Activated T-cell treated with anti-CD3 and anti-CD28 coated beads, Interleukin-2, amount 50 U/mL, for 4 hours (primary cell): ENCODE results near the gene KCNMB4. TPM values are rescaled to one million over a fixed set of nuclear protein-coding genes. Genes with fewer than 3 reads are reported as not detected.

Experiments used
- ATAC-seq, 2 donors: fragments of 200-7000 bp; cut with Tn5 transposase; one replicate each; pipeline ENCODE4 v1.10.0; 2021
- DNase-seq: peaks from one replicate; pipeline ENCODE4 v3.0.0-alpha.2; 2020
- H3K27me3 Mint-ChIP-seq: one replicate; pipeline ENCODE4 v1.8.0; 2021; ENCODE audit warnings: low read depth, mixed read lengths
- H3K36me3 Mint-ChIP-seq: one replicate; pipeline ENCODE4 v1.8.0; 2022; ENCODE audit warnings: mixed read lengths; ENCODE audit not compliant: insufficient read depth
- H3K4me1 Mint-ChIP-seq: one replicate; pipeline ENCODE4 v1.8.0; 2021; ENCODE audit warnings: low read depth, mixed read lengths
- H3K4me3 Mint-ChIP-seq: one replicate; pipeline ENCODE4 v1.8.0; 2021; ENCODE audit warnings: mild to moderate bottlenecking, moderate library complexity, mixed read lengths
- H3K9me3 Mint-ChIP-seq: one replicate; pipeline ENCODE4 v1.8.0; 2021; ENCODE audit warnings: mixed read lengths
- total RNA-seq, 3 donors: library from RNA; stranded (reverse); gene quantifications; one replicate each; pipeline ENCODE4 v1.2.1, GENCODE V29; 2021

The KCNMB4 gene
- under 1 TPM; 0.05 to 0.38 (median 0.34) TPM for total RNA-seq

DNA sequence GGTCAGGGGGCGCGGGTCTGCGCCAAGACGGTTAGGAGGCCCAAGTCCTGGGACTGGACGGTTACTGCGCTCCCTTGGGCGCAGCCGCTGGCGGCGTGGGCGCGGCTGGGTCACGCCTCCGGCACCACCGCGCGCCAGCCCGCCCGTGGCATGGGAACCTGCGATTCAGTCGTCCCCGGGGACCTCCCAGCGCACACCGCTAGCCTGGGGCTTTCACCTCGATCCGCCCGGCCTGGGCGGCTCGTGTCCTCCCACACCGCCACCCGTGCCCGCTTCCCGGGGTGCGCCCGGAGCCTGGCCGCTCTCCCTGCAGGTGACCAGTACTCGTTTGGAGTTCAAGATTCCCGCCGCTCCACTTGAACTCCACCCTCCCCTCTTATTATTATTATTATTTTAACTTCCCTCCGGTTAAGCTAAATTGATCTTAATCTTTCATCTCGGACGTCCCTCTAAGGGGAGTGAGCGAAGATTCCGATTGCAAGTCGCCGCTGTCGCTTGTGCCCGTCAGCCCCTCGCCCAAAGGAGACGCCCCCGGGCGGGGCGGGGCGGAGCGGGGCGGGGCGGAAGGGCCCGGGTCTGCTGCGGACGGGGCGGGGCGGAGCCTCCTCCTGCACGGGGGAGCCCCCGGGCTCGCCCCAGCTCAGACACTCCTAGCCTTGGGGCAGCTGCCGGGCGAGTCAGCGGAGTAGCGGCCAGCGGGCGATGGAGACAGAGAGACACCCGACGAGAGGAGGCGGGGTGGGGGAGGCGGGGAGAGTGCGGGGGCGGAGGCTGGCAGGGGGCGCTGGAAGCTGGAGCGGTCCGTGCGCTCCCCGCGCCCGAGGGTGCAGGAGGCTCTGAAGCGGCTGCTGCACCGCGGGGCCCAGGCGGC is at the start of gene KCNMB4:
Gene KCNMB4, plus strand, starts transcription at position 643 of the 871 bp plus-strand sequence. CDS start 445 bp downstream, outside the sequence.
- Mint-ChIP-seq H3K4me3 (peak within 1 kb of the TSS; percentile 89), H3K27me3 (peaks cover 6% of the 10 kb centered on the region), H3K36me3 (no peaks in the 10 kb centered on the region), H3K9me3 (no peaks in the 10 kb centered on the region), H3K4me1 (peaks cover 18% of the 10 kb centered on the region)
- ATAC-seq (peak; percentile 88), DNase-seq (peak; percentile 68)

DNA sequence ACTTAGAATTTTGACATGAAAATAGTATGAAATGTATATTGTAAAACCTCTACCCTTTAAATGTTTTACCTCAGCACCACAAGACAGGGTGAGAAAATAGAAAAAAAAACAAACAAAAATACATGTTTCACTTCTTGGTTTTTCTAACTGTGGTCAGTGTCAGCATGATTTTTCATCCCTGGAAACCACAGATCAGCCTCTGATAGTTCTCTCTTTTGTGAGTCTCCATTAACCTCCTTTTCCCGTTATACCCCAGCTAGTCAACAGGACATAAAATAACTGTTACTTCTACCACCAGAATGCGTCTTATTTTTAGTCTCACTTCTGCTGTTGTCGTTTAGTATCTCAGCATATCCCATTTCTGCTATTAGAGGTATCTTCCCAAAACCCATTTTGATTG is 48.3 kb upstream of the KCNMB4 start:
- peaks cover 39% of the 10 kb centered on the region for H3K4me1 Mint-ChIP-seq
- H3K9me3 Mint-ChIP-seq, result no peaks in the 10 kb centered on the region
- H3K27me3 Mint-ChIP-seq, result no peaks in the 10 kb centered on the region
- ATAC-seq (peak in 1 of 2 donors; percentile 4), DNase-seq (no peak)
- H3K4me3 Mint-ChIP-seq, result no peak overlapping the region
- H3K36me3 Mint-ChIP-seq, result peaks cover 20% of the 10 kb centered on the region

DNA sequence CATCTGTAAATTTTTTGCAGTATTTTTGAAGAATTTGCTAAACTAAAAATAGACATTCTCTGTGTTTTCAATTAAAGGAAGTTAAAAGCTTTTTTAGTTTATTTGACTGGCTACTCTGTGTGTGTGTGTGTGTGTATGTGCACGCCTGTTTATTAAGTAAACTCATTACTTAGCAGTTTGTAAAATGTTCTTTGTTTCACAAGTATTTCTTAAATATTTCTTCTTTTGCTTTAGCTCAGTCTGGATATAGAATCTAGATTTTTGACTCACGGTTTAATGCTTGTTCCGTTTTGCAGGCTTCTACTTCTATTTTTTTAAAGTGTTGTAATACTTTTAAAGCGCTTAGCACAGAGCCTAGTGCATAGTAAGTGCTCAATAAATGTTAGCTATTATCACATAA is 46.5 kb upstream of the KCNMB4 start:
- H3K4me1 Mint-ChIP-seq, result peaks cover 34% of the 10 kb centered on the region
- ATAC-seq (no peak), DNase-seq (no peak)
- no peaks in the 10 kb centered on the region for H3K9me3 Mint-ChIP-seq
- peaks cover 17% of the 10 kb centered on the region for H3K36me3 Mint-ChIP-seq
- no peaks in the 10 kb centered on the region for H3K27me3 Mint-ChIP-seq
- H3K4me3 Mint-ChIP-seq, result no peak overlapping the region

DNA sequence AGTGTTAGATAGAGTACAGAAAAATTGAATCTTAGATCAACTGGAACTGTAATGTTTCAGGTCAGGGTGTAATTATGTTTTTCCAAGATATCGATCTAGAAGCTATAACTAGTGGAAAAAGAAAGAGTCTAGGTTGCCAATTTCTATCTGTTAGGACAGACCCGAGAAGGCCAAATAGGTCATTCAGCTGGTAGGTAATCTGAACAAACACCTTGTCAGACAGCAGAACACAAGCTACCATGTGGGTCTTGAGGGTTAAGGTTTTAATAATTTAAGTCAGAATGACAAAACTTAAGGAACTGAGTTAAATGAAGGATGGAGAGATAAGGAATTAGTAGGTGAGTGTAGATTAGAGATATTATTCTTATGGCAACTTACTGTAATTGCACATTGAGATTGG is 44.9 kb upstream of the KCNMB4 start:
- peaks cover 17% of the 10 kb centered on the region for H3K36me3 Mint-ChIP-seq
- no peak for DNase-seq
- no peak for ATAC-seq
- H3K4me3 Mint-ChIP-seq, result no peak overlapping the region
- no peaks in the 10 kb centered on the region for H3K9me3 Mint-ChIP-seq
- H3K4me1 Mint-ChIP-seq, result peaks cover 22% of the 10 kb centered on the region
- H3K27me3 Mint-ChIP-seq, result no peaks in the 10 kb centered on the region

- Mint-ChIP-seq H3K27me3 (no peaks in the 10 kb centered on the region), H3K36me3 (peaks cover 36% of the 10 kb centered on the region), H3K4me3 (no peak overlapping the region), H3K9me3 (no peaks in the 10 kb centered on the region), H3K4me1 (peaks cover 22% of the 10 kb centered on the region)
- DNase-seq, result no peak
- no peak for ATAC-seq
Observed at GRCh38 chr12:70327541-70327940, 38.5 kb upstream of the KCNMB4 start.

- ATAC-seq (no peak), DNase-seq (no peak)
- Mint-ChIP-seq H3K27me3 (no peaks in the 10 kb centered on the region), H3K4me1 (peaks cover 22% of the 10 kb centered on the region), H3K4me3 (no peak overlapping the region), H3K9me3 (no peaks in the 10 kb centered on the region), H3K36me3 (peaks cover 30% of the 10 kb centered on the region)
Observed at GRCh38 chr12:70329728-70330127, 36.4 kb upstream of the KCNMB4 start.

- Mint-ChIP-seq H3K4me1 (peaks cover 22% of the 10 kb centered on the region), H3K27me3 (no peaks in the 10 kb centered on the region), H3K36me3 (peaks cover 33% of the 10 kb centered on the region), H3K4me3 (no peak overlapping the region), H3K9me3 (no peaks in the 10 kb centered on the region)
- no peak for ATAC-seq
- no peak for DNase-seq
Observed at GRCh38 chr12:70330158-70330557, 35.9 kb upstream of the KCNMB4 start.

DNA sequence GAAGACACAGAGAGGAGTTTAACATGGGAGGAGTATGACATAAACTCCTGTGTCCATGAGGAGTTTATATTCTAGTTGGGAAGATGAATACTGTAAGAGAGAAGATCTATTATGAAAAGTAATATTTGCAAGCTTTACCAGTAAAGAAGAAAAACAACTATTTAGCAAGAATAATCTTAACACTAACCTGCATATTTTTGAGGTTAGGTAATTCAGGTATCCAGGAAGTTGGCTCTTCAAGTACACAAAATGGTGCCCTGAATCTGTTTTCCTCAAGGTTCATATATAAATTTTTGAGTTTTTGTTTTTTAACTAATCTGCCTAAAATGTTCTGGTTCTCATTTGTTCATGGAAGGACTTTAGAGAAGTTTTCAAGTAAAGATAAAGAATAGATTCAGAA is 33.9 kb upstream of the KCNMB4 start:
- Mint-ChIP-seq H3K4me3 (no peak overlapping the region), H3K27me3 (no peaks in the 10 kb centered on the region), H3K9me3 (no peaks in the 10 kb centered on the region), H3K4me1 (peaks cover 18% of the 10 kb centered on the region), H3K36me3 (peaks cover 41% of the 10 kb centered on the region)
- no peak for ATAC-seq
- no peak for DNase-seq

DNA sequence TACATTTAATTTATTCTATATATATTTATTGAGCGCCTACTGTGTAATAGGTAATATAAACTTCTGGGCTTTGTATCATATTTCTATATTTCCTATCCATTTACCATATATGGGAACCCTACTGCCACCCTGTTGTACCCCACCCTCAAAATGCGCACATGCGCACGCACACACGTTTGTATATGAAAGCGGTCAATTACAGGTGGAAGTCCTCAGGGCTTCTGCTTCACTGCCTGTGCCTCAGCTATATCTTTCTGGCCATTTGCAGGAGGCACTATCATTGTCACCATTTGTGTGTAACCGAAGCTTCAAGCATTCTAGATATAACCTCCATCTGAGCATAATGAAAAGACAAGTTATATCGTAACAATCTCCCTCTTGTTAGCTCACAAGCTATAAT is 31.3 kb upstream of the KCNMB4 start:
- H3K36me3 Mint-ChIP-seq, result peaks cover 49% of the 10 kb centered on the region
- ATAC-seq (no peak), DNase-seq (no peak)
- H3K4me3 Mint-ChIP-seq, result no peak overlapping the region
- H3K9me3 Mint-ChIP-seq, result no peaks in the 10 kb centered on the region
- peaks cover 13% of the 10 kb centered on the region for H3K4me1 Mint-ChIP-seq
- H3K27me3 Mint-ChIP-seq, result no peaks in the 10 kb centered on the region

- H3K36me3 Mint-ChIP-seq, result peaks cover 54% of the 10 kb centered on the region
- no peak for ATAC-seq
Observed at GRCh38 chr12:70338531-70338930, 27.6 kb upstream of the KCNMB4 start.

DNA sequence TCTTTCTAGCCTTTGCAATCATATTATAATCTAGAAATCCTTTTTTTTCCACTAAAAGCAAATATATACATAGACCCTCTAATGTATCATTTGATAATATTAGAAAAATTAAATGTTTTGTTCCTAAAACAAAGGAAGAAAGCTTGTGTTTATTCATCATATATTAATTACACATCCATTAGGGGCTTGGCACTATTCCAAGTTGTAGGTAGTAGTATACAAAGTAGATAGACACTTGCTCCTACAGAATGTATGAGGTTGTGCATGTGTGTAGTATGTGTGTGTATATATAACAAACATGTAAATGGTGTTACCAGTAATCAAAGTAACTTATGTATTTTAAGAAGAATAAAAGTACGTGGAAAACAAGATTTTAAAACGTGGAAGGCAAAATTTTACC is 15.0 kb upstream of the KCNMB4 start:
- no peak for DNase-seq
- no peak for ATAC-seq
- H3K4me3 Mint-ChIP-seq, result no peak overlapping the region
- peaks cover 5% of the 10 kb centered on the region for H3K4me1 Mint-ChIP-seq
- no peaks in the 10 kb centered on the region for H3K27me3 Mint-ChIP-seq
- peaks cover 11% of the 10 kb centered on the region for H3K36me3 Mint-ChIP-seq
- no peaks in the 10 kb centered on the region for H3K9me3 Mint-ChIP-seq

More at GRCh38 chr12:70338531-70338930, 27.6 kb upstream of the KCNMB4 start:
- no peak overlapping the region for H3K4me3 Mint-ChIP-seq
- DNase-seq, result no peak
- H3K9me3 Mint-ChIP-seq, result no peaks in the 10 kb centered on the region
- no peaks in the 10 kb centered on the region for H3K27me3 Mint-ChIP-seq
- H3K4me1 Mint-ChIP-seq, result no peaks in the 10 kb centered on the region

DNA sequence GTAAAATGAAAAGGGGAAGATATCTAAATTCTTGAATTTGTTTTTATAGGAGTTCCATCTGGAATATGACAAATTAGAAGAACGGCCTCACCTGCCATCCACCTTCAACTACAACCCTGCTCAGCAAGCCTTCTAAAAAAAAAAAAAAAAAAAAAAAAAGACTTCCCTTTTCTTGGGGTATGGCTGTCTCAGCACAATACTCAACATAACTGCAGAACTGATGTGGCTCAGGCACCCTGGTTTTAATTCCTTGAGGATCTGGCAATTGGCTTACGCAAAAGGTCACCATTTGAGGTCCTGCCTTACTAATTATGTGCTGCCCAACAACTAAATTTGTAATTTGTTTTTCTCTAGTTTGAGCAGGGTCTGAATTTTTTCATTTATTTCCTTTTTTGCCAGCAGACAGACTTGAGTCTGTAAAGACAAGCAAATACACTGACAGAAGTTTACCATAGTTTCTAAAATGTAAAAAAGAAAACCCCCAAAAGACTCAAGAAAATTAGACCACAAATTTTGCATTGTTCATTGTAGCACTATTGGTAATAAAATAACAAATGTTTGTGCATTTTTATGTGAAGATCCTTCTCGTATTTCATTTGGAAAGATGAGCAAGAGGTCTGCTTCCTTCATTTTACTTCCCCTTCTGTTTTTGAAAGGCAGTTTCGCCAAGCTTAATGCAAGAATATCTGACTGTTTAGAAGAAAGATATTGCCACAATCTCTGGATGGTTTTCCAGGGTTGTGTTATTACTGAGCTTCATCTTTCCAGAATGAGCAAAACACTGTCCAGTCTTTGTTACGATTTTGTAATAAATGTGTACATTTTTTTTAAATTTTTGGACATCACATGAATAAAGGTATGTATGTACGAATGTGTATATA is 12.1 kb upstream of the KCNMB4 start:
- ATAC-seq (no peak), DNase-seq (no peak)
- Mint-ChIP-seq H3K4me1 (peaks cover 5% of the 10 kb centered on the region), H3K27me3 (no peaks in the 10 kb centered on the region), H3K36me3 (peaks cover 11% of the 10 kb centered on the region), H3K9me3 (no peaks in the 10 kb centered on the region), H3K4me3 (no peak overlapping the region)

DNA sequence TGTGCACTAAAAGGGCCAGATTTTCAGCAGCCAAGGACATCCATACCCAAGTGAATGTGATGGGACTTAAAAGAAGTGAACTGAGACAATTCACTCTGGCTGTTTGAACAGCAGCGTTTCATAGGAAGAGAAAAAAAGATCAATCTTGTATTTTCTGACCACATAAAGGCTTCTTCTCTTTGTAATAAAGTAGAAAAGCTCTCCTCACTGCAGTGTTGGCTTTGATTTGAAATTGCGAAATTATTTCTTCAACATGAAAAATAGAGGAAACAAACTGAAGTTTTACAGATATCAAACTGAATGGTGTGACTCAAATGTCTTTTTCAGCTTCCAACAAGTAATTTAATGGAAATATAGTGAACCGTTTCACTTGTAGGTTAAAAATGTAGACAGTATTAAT is 11.3 kb upstream of the KCNMB4 start:
- H3K4me1 Mint-ChIP-seq, result peaks cover 5% of the 10 kb centered on the region
- no peak for ATAC-seq
- H3K4me3 Mint-ChIP-seq, result no peak overlapping the region

GRCh38 chr12:70355972-70356371 is 10.1 kb upstream of the KCNMB4 start:
- ATAC-seq, result no peak
- DNase-seq, result no peak
- no peaks in the 10 kb centered on the region for H3K27me3 Mint-ChIP-seq
- no peak overlapping the region for H3K4me3 Mint-ChIP-seq
- H3K4me1 Mint-ChIP-seq, result peaks cover 5% of the 10 kb centered on the region
- H3K36me3 Mint-ChIP-seq, result peaks cover 11% of the 10 kb centered on the region
- H3K9me3 Mint-ChIP-seq, result no peaks in the 10 kb centered on the region

More for the DNA sequence above, 11.3 kb upstream of the KCNMB4 start:
- Mint-ChIP-seq H3K36me3 (peaks cover 11% of the 10 kb centered on the region), H3K27me3 (no peaks in the 10 kb centered on the region), H3K9me3 (no peaks in the 10 kb centered on the region)
- no peak for DNase-seq
